ENCODE data around the gene OR56A5.

DNA sequence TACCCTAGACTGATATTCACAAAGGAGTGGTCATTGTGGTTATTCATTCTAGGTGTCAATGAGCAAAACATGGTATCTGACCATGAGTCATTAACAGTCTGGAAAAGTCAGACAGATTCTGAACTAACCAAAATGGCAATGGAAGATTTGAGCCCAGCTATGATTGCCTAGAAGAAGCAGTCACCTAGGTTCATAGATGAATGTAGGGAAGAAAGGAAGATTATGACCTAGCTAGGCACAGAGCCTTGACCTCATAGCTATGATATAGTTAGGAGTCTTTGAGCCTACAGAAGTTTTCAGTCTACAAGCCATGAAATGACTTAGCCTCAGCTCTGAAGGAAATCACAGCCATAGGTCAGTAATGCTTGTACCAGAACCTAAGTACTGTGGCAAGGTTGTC lies 38.1 kb upstream of the OR56A5 start:
- no peak for TF ChIP-seq POLR2A (IDR thresholded peaks at IDR 0.05)
- TF ChIP-seq, protein P1, sequence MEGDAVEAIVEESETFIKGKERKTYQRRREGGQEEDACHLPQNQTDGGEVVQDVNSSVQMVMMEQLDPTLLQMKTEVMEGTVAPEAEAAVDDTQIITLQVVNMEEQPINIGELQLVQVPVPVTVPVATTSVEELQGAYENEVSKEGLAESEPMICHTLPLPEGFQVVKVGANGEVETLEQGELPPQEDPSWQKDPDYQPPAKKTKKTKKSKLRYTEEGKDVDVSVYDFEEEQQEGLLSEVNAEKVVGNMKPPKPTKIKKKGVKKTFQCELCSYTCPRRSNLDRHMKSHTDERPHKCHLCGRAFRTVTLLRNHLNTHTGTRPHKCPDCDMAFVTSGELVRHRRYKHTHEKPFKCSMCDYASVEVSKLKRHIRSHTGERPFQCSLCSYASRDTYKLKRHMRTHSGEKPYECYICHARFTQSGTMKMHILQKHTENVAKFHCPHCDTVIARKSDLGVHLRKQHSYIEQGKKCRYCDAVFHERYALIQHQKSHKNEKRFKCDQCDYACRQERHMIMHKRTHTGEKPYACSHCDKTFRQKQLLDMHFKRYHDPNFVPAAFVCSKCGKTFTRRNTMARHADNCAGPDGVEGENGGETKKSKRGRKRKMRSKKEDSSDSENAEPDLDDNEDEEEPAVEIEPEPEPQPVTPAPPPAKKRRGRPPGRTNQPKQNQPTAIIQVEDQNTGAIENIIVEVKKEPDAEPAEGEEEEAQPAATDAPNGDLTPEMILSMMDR (IDR thresholded peaks at IDR 0.05): no peak
- TF ChIP-seq EP300 (IDR thresholded peaks at IDR 0.05): no peak
